ENCODE results near the gene FBXW8. TPM values are rescaled to one million over a fixed set of nuclear protein-coding genes. Genes with fewer than 3 reads are reported as not detected.

FBXW8 gene
- polyA plus RNA-seq, 2 of the 4 experiments (the other 2 are of a cell fraction): 9.8 to 15.7 TPM

DNA sequence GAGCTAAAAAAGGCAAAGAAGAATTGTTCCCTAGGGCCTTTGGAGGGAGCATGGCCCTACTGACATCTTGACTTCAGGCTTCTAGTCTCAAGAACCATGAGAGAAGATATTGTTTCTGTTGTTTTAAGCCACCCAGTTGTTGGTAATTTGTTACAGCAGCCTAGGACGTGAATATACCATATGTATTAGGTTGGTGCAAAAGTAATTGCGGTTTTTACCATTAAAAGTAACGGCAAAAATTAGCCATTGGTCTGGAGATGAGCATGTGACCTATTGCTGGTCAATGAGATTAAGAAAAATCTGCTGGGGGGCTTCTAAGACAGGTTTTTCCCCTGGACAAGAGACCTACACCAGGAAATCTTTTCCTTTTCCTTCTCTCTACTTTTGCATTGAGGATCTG is 19.7 kb upstream of the FBXW8 start:
- Histone ChIP-seq H3K4me1 (no peaks in the 10 kb centered on the region), H3K4me3 (no peak overlapping the region), H3K4me2 (no peak overlapping the region), H3K27ac (no peak overlapping the region), H3K9me3 (no peaks in the 10 kb centered on the region)
- CTCF ChIA-PET: interaction anchor here (0.7 to 1.9 kb wide), 4 partner anchors 8 to 48 kb away, joined by 3 to 10 read pairs (median 4); partner anchors contain the start of gene HRK
- DNase-seq (ENCODE audit: low read depth in 1 of 2, low spot score in 1 of 2) (no peak), FAIRE-seq (no peak), ATAC-seq (no peak)
- 15% methylated on average over 3 of the region's 3 CpGs for WGBS (ENCODE audit: missing lambda C conversion rate)
- TF ChIP-seq RAD21 (conservative IDR thresholded peaks at IDR 0.05 in 1 of 2, IDR thresholded peaks at IDR 0.05 in 1 of 2) (no peak), HOXB5 (CRISPR knock-in tag; IDR thresholded peaks at IDR 0.05) (no peak), NFE2L2 (conservative IDR thresholded peaks at IDR 0.05; ENCODE audit: low read length) (no peak), RNF2 (IDR thresholded peaks at IDR 0.05; ENCODE audit: borderline replicate concordance, low read depth) (no peak), CEBPB (IDR thresholded peaks at IDR 0.05) (no peak), FOSB (CRISPR knock-in tag; IDR thresholded peaks at IDR 0.05) (no peak)
- TF ChIP-seq, protein P1, sequence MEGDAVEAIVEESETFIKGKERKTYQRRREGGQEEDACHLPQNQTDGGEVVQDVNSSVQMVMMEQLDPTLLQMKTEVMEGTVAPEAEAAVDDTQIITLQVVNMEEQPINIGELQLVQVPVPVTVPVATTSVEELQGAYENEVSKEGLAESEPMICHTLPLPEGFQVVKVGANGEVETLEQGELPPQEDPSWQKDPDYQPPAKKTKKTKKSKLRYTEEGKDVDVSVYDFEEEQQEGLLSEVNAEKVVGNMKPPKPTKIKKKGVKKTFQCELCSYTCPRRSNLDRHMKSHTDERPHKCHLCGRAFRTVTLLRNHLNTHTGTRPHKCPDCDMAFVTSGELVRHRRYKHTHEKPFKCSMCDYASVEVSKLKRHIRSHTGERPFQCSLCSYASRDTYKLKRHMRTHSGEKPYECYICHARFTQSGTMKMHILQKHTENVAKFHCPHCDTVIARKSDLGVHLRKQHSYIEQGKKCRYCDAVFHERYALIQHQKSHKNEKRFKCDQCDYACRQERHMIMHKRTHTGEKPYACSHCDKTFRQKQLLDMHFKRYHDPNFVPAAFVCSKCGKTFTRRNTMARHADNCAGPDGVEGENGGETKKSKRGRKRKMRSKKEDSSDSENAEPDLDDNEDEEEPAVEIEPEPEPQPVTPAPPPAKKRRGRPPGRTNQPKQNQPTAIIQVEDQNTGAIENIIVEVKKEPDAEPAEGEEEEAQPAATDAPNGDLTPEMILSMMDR (IDR thresholded peaks at IDR 0.05): no peak
- POLR2A ChIA-PET: no interaction called here

DNA sequence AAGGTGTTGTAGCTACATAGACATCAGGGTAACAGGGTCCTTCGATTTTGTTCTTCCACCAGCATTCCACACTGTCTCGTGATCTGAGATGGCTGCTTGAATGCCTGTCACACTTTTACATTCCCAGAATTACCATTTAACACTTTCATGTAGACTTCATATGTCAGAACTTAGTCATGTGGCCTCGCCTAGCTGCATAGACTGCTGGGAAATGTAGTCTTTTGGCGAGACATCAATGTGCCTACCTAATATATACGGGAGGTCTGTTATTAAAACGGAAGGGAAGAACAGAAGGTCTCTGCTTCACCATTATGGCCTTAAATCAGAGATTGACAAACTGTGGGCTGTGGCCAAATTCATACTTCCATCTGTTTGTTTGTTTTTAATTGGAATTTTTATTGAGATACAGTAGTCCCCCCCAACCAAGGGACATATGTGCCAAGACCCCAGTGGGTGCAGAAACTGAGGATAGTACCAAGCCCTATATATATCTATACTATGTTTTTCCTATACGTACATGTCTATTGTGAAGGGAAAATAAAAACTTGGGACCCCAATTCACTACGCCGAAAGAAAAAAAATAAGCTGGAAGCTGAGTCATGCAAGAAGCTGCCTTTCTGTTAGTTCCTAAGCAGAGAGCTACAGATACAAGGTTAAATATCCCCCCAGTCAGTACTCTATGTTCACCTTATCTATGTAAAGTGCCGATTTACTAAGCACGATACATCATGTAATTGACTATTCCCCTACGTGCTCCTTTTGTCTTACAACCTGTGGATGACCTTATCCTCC is 18.2 kb upstream of the FBXW8 start:
- Histone ChIP-seq H3K27ac (no peak overlapping the region), H3K4me3 (no peak overlapping the region), H3K4me1 (no peaks in the 10 kb centered on the region), H3K4me2 (peak overlapping the region; percentile 29; the same call in 1 of the 3 replicates), H3K9me3 (no peaks in the 10 kb centered on the region)
- no peak for FAIRE-seq
- no peak for TF ChIP-seq MAFK (IDR thresholded peaks at IDR 0.05; ENCODE audit: partially characterized antibody)
- TF ChIP-seq, protein P2, sequence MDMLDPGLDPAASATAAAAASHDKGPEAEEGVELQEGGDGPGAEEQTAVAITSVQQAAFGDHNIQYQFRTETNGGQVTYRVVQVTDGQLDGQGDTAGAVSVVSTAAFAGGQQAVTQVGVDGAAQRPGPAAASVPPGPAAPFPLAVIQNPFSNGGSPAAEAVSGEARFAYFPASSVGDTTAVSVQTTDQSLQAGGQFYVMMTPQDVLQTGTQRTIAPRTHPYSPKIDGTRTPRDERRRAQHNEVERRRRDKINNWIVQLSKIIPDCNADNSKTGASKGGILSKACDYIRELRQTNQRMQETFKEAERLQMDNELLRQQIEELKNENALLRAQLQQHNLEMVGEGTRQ (IDR thresholded peaks at IDR 0.05): peak; percentile 65; the same call in 1 of the 2 replicates
- CTCF ChIA-PET: interaction anchor here (1.3 to 1.9 kb wide), 3 partner anchors 10 to 37 kb away, joined by 3 to 10 read pairs (median 3); no protein-coding TSS in a partner anchor
- POLR2A ChIA-PET: no interaction called here
- DNase-seq (ENCODE audit: low read depth in 1 of 2, low spot score in 1 of 2): peak in 1 of 2 experiments; percentile 50
- 47% methylated on average over 12 of the region's 12 CpGs for WGBS (ENCODE audit: missing lambda C conversion rate)
- ATAC-seq: peak; percentile 83 to 88

DNA sequence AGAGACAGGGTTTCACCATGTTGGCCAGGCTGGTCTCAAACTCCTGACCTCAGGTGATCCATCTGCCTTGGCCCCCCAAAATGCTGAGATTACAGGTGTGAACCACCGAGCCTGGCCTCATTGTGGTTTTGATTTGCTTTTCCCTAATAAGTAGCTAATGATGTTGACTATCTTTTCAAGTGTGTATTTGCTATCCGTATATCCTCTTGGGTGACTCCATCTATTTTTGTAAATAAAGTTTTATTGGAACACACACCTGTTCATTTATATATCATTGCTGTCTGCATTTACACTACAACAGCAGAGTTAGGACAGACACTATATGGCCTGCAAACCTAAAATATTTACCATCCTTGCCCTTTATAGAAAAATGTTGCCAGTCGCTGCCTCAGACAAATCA is 15.8 kb upstream of the FBXW8 start:
- Histone ChIP-seq H3K4me3 (no peak overlapping the region), H3K4me2 (no peak overlapping the region), H3K27ac (no peak overlapping the region), H3K4me1 (no peaks in the 10 kb centered on the region), H3K9me3 (no peaks in the 10 kb centered on the region)
- DNase-seq (ENCODE audit: low read depth in 1 of 2, low spot score in 1 of 2) (no peak), FAIRE-seq (no peak), ATAC-seq (no peak)
- ChIA-PET POLR2A (no interaction called here), CTCF (no interaction called here)
- 48% methylated on average over 3 of the region's 3 CpGs for WGBS (ENCODE audit: missing lambda C conversion rate)
- no peak for TF ChIP-seq CHD4 (IDR thresholded peaks at IDR 0.05; ENCODE audit: borderline replicate concordance)
- TF ChIP-seq HOXB5 (CRISPR knock-in tag; IDR thresholded peaks at IDR 0.05): no peak
- TF ChIP-seq KDM1A (IDR thresholded peaks at IDR 0.05; ENCODE audit: low read depth): no peak
- no peak for TF ChIP-seq NFE2L2 (conservative IDR thresholded peaks at IDR 0.05; ENCODE audit: low read length)
- TF ChIP-seq RARB (CRISPR knock-in tag; IDR thresholded peaks at IDR 0.05): no peak
- TF ChIP-seq SREBF2 (IDR thresholded peaks at IDR 0.05): no peak
- no peak for TF ChIP-seq CBX8 (IDR thresholded peaks at IDR 0.05)
- no peak for TF ChIP-seq FOSB (CRISPR knock-in tag; IDR thresholded peaks at IDR 0.05)

DNA sequence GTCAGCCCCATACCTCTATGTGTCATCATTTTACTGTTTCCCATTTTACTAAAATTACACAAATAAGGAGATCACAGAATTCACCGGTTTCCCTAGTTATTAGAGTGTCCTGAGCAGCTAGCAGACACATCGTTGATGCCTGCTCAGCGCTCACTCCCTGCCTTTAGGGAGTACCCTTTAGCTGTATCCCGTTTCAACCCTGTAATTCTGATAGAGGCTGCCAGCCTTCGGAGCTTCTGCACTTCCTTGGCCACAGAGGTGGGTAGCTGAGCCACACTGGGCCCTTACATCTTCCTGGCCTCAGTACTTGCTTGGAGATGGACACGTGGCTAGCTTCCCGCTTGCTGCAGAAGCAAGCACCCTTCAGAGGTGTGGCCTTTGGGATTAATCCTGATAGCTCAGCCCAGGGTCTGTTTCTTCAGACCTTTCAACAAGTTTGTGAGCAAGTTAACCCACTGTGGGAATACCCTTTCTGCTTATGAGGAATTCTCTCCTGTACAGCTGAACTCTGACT is 14.3 kb upstream of the FBXW8 start:
- WGBS (ENCODE audit: missing lambda C conversion rate): 50% methylated on average over 7 of the region's 7 CpGs
- FAIRE-seq: no peak
- Histone ChIP-seq H3K4me3 (no peak overlapping the region), H3K27ac (no peak overlapping the region), H3K9me3 (peaks cover 2% of the 10 kb centered on the region; the same call in 1 of the 3 replicates), H3K4me1 (no peaks in the 10 kb centered on the region), H3K4me2 (no peak overlapping the region)
- POLR2A ChIA-PET: no interaction called here
- no peak for ATAC-seq
- DNase-seq (ENCODE audit: low read depth in 1 of 2, low spot score in 1 of 2): no peak
- TF ChIP-seq HOXA7 (CRISPR knock-in tag; IDR thresholded peaks at IDR 0.05): no peak
- no peak for TF ChIP-seq KDM1A (IDR thresholded peaks at IDR 0.05; ENCODE audit: low read depth)
- no peak for TF ChIP-seq HEYL (CRISPR knock-in tag; IDR thresholded peaks at IDR 0.05)
- TF ChIP-seq, protein P3, sequence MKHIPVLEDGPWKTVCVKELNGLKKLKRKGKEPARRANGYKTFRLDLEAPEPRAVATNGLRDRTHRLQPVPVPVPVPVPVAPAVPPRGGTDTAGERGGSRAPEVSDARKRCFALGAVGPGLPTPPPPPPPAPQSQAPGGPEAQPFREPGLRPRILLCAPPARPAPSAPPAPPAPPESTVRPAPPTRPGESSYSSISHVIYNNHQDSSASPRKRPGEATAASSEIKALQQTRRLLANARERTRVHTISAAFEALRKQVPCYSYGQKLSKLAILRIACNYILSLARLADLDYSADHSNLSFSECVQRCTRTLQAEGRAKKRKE (CRISPR knock-in tag; IDR thresholded peaks at IDR 0.05; ENCODE audit: low read depth): no peak
- TF ChIP-seq FOSL2 (IDR thresholded peaks at IDR 0.05): no peak
- no peak for TF ChIP-seq FOSL2 (CRISPR knock-in tag; IDR thresholded peaks at IDR 0.05)
- no peak for TF ChIP-seq RAD21 (conservative IDR thresholded peaks at IDR 0.05 in 1 of 2, IDR thresholded peaks at IDR 0.05 in 1 of 2)
- TF ChIP-seq, protein P4, sequence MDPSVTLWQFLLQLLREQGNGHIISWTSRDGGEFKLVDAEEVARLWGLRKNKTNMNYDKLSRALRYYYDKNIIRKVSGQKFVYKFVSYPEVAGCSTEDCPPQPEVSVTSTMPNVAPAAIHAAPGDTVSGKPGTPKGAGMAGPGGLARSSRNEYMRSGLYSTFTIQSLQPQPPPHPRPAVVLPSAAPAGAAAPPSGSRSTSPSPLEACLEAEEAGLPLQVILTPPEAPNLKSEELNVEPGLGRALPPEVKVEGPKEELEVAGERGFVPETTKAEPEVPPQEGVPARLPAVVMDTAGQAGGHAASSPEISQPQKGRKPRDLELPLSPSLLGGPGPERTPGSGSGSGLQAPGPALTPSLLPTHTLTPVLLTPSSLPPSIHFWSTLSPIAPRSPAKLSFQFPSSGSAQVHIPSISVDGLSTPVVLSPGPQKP (IDR thresholded peaks at IDR 0.05; ENCODE audit: low read depth, low read length): no peak
- no peak for TF ChIP-seq EHMT2 (IDR thresholded peaks at IDR 0.05; ENCODE audit: low read depth)
- TF ChIP-seq ZSCAN20 (CRISPR knock-in tag; IDR thresholded peaks at IDR 0.05): no peak
- TF ChIP-seq JUNB (IDR thresholded peaks at IDR 0.05): no peak
- no peak for TF ChIP-seq EHF (CRISPR knock-in tag; IDR thresholded peaks at IDR 0.05)
- TF ChIP-seq CBX8 (IDR thresholded peaks at IDR 0.05): no peak
- TF ChIP-seq, protein P2 (IDR thresholded peaks at IDR 0.05): no peak
- CTCF ChIA-PET: no interaction called here
